Body of pancreas (tissue), 4 donors: ENCODE results near the gene EMP2. TPM values are rescaled to one million over a fixed set of nuclear protein-coding genes. Genes with fewer than 3 reads are reported as not detected.

Source experiments
- ATAC-seq: fragments of 150-250 bp; one replicate; pipeline ENCODE4 v1.9.1; 2016
- DNase-seq, 4 donors: peaks; one replicate each; pipeline ENCODE4 v3.0.0-alpha.2; 2019
- H3K27ac ChIP-seq, 4 donors: fragments of 200-600 bp; sonication (generic); 1 replicate in 3 of 4; 2 replicates in 1 of 4; pipeline versions ENCODE4 v1.5.1 to v1.6.1; 2016 to 2019; ENCODE audit warnings: mild to moderate bottlenecking in 1 of 4, mixed read lengths in 1 of 4, moderate library complexity in 1 of 4
- H3K27me3 ChIP-seq, 2 donors: fragments of 200-600 bp; sonication (generic); one replicate each; pipeline ENCODE4 v1.6.0; 2016; ENCODE audit warnings: mild to moderate bottlenecking in 1 of 2
- H3K36me3 ChIP-seq, 2 donors: fragments of 200-600 bp; sonication (generic); replicated peaks in 1 of 2; 2 replicates each; pipeline ENCODE4 v1.5.1; 2016; ENCODE audit warnings: low read depth in 2 of 2; ENCODE audit not compliant: insufficient read depth in 1 of 2
- H3K4me1 ChIP-seq: fragments of 200-600 bp; sonication (generic); one replicate; pipeline ENCODE4 v1.6.0; 2016
- H3K4me3 ChIP-seq, 2 donors: fragments of 200-600 bp; sonication (generic); 1 replicate in 1 of 2; 2 replicates in 1 of 2; pipeline ENCODE4 v1.5.1; 2016 to 2019
- H3K9me3 ChIP-seq, 3 donors: fragments of 200-600 bp; sonication (generic); 1 replicate in 2 of 3; 2 replicates in 1 of 3; pipeline ENCODE4 v1.5.1; 2016
- POLR2A ChIP-seq, 3 donors: fragments of 450-650 bp; IDR thresholded peaks; one replicate each; pipeline ENCODE4 v1.6.1; 2016; ENCODE audit warnings: antibody characterized with exemption in 3 of 3, mild to moderate bottlenecking in 2 of 3
- WGBS, 2 donors: methylation state at CpG; one replicate each; pipeline ENCODE4 v1.1.5; 2017; 5-methylcytosine and 5-hydroxymethylcytosine counted together
- intact Hi-C: fragments of 100-400 bp; cut with DNase I; formaldehyde crosslinking; loops from one replicate; pipeline ENCODE4 v1.15.1; 2023
- total RNA-seq, 2 donors: library from RNA; depleted of rRNA; stranded (reverse); fragments of >200 nt; gene quantifications; one replicate each; pipeline ENCODE4 v1.1.0, GENCODE V29; 2016
- TF ChIP-seq, protein P1 (sequence below), 7 experiments: fragments of 450-650 bp in 4 of 7; fragments of 200-600 bp in 3 of 7; sonication (generic) in 3 of 7; IDR thresholded peaks; one replicate each; pipeline ENCODE4 v1.5.1; 2016 to 2019; ENCODE audit warnings: antibody characterized with exemption in 7 of 7

Gene EMP2
- total RNA-seq, 2 donors from 2014 or later = 8.6 to 17.9 TPM

DNA sequence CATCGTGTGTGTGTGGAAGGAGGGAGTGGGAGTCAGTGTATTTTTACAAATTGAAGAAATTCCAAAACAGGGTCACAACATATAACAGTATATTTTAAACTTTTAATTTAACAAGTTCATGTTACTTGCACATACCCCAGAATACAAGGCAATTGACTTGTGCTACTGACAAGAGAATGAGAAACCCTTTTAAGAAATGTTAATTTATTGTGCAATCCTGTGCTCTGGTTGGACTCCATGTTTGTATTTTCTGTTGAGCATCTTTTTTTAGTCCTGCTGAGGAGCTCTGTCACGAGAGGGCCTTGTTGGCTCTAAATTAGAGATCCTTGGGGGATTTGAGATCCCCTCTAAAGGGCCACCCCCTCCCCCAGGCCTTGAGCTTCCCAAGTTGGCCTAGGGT, 1.1 kb upstream of the EMP2 start:
- H3K4me3 ChIP-seq = no peak overlapping the region
- no peak overlapping the region for H3K27ac ChIP-seq
- ATAC-seq = no peak
- intact Hi-C loops = no loop called here
- no peak for DNase-seq
- no peaks in the 10 kb centered on the region for H3K9me3 ChIP-seq
- TF ChIP-seq, protein P1, sequence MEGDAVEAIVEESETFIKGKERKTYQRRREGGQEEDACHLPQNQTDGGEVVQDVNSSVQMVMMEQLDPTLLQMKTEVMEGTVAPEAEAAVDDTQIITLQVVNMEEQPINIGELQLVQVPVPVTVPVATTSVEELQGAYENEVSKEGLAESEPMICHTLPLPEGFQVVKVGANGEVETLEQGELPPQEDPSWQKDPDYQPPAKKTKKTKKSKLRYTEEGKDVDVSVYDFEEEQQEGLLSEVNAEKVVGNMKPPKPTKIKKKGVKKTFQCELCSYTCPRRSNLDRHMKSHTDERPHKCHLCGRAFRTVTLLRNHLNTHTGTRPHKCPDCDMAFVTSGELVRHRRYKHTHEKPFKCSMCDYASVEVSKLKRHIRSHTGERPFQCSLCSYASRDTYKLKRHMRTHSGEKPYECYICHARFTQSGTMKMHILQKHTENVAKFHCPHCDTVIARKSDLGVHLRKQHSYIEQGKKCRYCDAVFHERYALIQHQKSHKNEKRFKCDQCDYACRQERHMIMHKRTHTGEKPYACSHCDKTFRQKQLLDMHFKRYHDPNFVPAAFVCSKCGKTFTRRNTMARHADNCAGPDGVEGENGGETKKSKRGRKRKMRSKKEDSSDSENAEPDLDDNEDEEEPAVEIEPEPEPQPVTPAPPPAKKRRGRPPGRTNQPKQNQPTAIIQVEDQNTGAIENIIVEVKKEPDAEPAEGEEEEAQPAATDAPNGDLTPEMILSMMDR (IDR thresholded peaks at IDR 0.05) = no peak
- no peak for TF ChIP-seq POLR2A (IDR thresholded peaks at IDR 0.05)
- H3K27me3 ChIP-seq = no peaks in the 10 kb centered on the region
- WGBS, 2 donors = 55 to 61% methylated on average over 2 of the region's 2 CpGs
- H3K4me1 ChIP-seq = peaks cover 40% of the 10 kb centered on the region
- no peaks in the 10 kb centered on the region for H3K36me3 ChIP-seq

DNA sequence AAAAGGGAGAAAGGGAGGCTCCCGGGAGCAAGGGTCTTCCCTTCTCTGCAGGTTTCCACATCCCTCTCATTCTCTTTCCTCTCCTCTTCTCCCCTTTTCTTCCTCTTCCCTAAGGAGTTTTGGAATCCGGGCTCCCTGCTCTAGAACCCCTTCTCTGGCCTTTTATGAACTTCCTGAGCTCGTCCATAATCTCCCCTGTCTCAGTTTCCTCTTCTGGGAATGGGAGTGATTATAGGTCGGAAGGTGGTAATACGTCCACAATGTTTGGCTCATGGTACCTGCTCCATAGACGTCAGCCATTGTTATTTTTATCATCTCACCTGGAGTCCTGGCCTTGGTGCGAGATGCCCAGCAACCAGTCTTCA, 467 bp upstream of the EMP2 start:
- H3K27me3 ChIP-seq = no peaks in the 10 kb centered on the region
- H3K36me3 ChIP-seq = no peaks in the 10 kb centered on the region
- intact Hi-C loops = no loop called here
- H3K4me1 ChIP-seq = peaks cover 40% of the 10 kb centered on the region
- peak overlapping the region; percentile 41 to 82 for H3K4me3 ChIP-seq
- no peaks in the 10 kb centered on the region for H3K9me3 ChIP-seq
- DNase-seq (no peak), ATAC-seq (no peak)
- TF ChIP-seq, protein P1 (IDR thresholded peaks at IDR 0.05) = no peak
- H3K27ac ChIP-seq = peak overlapping the region in 3 of 4 donors; percentile 56 to 67 (median 59)
- WGBS, 2 donors = 20 to 21% methylated on average over 7 of the region's 7 CpGs

DNA sequence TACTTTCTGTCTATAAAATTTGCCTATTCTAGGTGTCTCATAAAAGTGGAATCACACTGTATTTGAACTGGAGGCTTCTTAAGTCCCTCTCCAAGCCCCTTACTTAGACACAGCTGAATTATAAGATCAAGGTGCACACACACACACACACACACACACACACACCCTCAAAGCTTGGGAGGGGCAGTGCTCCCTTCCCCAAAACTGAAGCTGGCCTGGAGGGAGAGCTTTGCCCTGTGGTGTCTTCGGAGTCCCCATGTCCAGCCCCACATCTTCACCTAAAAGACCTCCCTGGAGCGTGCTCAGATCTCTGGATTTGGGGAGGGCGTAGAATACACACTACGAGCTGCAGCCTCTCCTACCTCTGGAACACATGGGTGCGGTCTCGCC, 828 bp downstream of the EMP2 start:
- peak overlapping the region in 1 of 2 donors; percentile 41 for H3K4me3 ChIP-seq
- peak overlapping the region in 1 of 4 donors; percentile 67 for H3K27ac ChIP-seq
- TF ChIP-seq, protein P1 (IDR thresholded peaks at IDR 0.05) = no peak
- TF ChIP-seq POLR2A (IDR thresholded peaks at IDR 0.05) = no peak
- WGBS, 2 donors = 23 to 33% methylated on average over 3 to 6 of the region's 6 CpGs
- ATAC-seq (no peak), DNase-seq (no peak)
- intact Hi-C loops = no loop called here
- no peaks in the 10 kb centered on the region for H3K27me3 ChIP-seq
- H3K36me3 ChIP-seq = no peaks in the 10 kb centered on the region
- no peaks in the 10 kb centered on the region for H3K9me3 ChIP-seq
- H3K4me1 ChIP-seq = peaks cover 40% of the 10 kb centered on the region

DNA sequence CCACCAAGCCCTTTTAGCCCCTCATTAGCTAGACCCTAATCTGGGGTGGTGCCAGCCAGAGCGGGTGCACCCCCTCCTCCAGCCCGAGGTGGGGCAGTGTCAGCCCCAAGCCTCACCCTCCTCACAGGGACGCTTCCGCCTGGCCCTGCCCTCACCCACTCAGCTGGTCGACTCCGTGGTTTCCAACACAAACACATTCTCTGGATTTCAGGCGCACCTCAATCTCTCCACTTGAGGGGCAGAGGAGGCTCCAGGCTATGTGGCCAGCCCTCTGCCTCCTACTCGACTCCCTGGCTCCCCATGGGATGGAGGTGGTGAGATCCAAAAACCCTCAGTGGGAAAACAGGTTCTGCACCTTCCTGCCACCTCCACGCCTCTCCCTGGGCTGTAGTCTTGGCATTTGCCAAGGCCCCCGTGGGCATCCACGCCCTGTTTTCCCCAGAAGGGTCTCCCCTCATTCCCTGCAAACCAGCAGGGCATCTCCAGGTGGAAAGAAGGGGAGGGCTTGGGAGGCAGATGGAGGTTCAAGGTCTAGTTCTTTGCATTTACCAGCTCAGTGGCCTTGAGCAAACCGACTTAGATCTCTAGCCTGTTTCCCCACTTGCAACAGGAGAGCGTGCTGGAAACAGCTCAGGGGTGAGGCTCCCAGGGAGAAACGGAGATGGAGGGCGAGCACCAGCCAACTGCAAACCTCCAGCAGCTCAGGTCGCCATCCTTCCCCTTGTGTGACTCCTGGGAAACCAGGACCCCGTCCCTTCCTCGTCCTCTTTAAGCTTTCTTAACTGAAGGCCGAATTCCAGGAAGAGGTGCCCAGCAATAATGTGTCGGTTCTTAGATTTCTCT, 1.7 kb downstream of the EMP2 start:
- no peaks in the 10 kb centered on the region for H3K27me3 ChIP-seq
- DNase-seq (peak in 3 of 4 donors; percentile 23 to 53 (median 47)), ATAC-seq (no peak)

More for the DNA sequence above, 1.7 kb downstream of the EMP2 start:
- no peaks in the 10 kb centered on the region for H3K36me3 ChIP-seq
- TF ChIP-seq, protein P1 (IDR thresholded peaks at IDR 0.05) = peak in 1 of 7 experiments; percentile 6
- TF ChIP-seq POLR2A (IDR thresholded peaks at IDR 0.05) = no peak
- H3K27ac ChIP-seq = peak overlapping the region in 3 of 4 donors; percentile 2 to 28 (median 3)
- no peak overlapping the region for H3K4me3 ChIP-seq
- WGBS, 2 donors = 46 to 51% methylated on average over 10 to 20 of the region's 20 CpGs
- H3K4me1 ChIP-seq = peaks cover 40% of the 10 kb centered on the region
- no peaks in the 10 kb centered on the region for H3K9me3 ChIP-seq
- intact Hi-C loops = no loop called here
